HG03378 (cell line): ENCODE data around the gene CEP70.
"Not testable (repeated sequence)": the region's sequence is repeated elsewhere in the genome, so short reads cannot be mapped to it uniquely, and the experiment has no call there.

Experiments used
- ATAC-seq: cut with Tn5 transposase; IDR thresholded peaks from one replicate; pipeline ENCODE4 v1.9.1; 2021; ENCODE audit warnings: mild to moderate bottlenecking, moderate library complexity; ENCODE audit not compliant: unreplicated experiment

Gene CEP70

DNA sequence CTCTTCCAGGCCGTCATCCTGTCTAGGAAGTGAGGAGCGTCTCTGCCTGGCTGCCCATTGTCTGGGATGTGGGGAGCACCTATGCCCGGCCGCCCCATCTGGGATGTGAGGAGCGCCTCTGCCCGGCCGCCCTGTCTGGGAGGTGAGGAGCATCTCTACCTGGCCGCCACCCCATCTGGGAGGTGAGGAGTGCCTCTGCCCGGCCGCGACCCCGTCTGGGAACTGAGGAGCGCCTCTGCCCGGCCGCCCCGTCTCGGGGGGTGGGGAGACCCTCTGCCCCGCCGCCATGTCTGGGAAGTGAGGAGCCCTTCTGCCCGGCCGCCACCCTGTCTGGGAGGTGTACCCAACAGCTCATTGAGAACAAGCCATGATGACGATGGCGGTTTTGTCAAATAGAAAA is 72.6 kb downstream of the CEP70 start:
- not testable (repeated sequence) for ATAC-seq

DNA sequence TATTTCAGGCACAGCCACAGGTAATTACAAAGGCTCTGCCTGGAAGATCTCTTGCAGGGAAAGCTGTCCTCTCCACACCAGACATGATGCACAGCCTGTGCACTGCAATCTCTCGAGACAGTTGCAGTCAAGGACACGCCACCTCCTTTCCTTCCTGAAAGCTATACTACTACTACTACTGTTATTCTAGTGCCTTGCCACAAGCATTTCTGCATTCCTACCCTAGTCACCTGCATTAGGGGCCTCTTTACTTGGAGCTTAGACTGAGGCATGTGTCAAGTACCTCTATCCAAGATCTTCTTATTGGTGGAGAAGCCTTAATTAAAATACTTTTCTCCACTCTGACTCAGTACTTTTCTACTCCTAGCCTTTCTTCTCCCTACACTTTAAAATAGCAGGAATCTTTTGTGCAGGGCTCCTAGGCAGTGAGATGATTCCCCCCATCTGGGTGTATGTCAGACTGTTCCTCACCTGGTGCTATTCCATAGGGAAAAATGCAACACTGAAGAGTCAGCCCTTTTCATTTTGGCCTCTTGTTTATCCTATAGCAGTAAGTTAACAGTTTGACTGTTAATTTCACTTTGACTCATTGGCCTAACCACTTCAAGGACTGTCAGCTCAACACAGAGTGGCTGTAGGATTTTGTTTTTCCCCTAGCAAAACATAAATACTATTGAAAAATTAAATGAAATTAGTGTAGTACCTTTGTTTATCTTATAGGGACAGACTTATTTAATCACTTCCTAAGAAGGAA is 80.8 kb downstream of the CEP70 start:
- peak; percentile 83 for ATAC-seq

GRCh38 chr3:138511945-138512344 is 82.1 kb downstream of the CEP70 start:
- no peak for ATAC-seq

DNA sequence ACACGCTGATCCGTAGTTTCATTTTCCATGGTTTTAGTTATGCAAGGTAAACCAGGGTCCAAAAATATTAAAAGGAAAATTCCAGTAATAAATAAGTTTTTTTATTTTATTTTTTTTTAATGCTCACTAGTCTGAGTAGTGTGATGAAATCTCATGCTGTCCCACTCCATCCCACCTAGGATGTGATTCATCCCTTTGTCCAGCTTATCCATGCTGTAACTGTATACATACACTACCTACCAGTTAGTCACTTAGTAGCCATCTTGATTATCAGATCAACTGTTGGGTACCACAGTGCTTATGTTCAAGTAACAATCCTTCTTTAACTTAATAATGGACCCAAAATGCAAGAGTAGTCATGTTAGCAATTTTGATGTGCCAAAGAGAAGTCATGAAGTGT is 84.5 kb downstream of the CEP70 start:
- ATAC-seq, result no peak

DNA sequence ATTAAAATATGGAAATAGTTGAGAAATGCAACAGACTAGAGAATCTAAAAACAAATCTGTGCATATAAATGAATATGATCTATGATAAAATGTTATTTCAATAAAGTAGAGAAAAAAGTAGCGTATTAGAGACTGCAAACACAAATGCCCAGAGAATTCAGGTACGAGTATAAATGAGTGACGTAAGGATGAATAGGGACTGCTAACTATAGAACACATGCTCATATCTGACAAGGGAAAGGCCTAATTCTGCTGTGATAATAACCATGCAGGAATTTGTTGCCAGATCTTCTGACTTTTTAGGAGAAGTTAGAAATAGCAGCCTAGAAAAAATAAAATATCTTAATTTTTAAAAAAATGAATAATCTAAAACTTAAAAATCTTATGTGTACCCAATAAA is 86.5 kb downstream of the CEP70 start:
- no peak for ATAC-seq

DNA sequence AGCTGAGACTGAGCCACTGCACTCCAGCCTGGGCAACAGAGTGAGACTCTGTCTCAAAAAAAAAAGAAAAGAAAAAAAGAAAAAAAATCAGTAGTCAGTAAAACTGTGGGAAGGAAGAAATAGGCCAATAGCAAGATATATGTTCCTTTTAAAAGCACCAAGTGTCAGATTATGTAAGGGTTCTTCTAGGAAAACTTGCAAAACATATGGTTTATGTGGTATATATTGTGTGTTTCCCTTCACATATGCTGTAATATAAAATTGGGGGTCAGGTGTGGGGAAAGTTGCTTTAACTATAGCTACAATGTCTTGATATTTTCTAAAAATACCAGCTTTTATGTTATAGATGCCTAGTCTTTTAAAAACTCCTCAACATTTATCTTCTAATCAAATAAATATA is 95.1 kb downstream of the CEP70 start:
- no peak for ATAC-seq

DNA sequence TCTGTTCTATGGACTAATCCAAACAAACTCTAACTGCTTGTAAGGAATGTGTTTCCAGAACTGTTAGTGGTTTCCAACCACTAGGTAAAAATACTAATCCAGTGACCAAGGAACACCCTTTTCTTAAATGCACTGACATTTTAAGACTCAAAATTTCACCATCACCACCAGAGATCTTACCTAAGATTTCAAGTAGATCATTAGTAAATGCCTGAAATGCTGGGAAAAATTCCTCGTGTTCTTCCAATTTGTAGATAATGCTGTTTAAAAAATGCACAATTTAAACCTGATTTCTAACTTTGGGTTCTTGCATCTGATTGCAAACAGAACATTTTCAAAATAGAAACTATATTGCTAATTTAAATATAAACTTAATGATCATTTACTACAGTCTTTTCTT is 96.2 kb downstream of the CEP70 start:
- ATAC-seq, result no peak

DNA sequence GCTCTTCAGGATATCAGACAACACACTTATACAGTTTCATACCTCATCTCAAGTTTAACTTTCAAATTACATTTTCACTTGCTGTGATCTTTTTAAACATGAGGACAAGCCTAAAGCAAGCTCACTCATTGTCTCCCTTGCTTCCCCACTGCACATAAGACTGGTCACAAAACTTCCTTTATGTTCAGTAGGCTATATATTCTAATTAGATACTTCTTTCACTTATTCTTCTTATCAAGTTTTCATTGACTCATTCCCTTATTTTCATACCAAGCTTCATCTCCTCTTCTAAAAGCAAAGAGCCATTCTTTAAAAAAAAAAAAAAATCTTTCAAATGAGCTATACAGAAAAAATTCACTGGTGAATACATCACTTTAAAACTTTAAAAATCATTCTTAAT is 97.0 kb downstream of the CEP70 start:
- ATAC-seq, result no peak

GRCh38 chr3:138496436-138496835 is 97.6 kb downstream of the CEP70 start:
- no peak for ATAC-seq

- ATAC-seq, result not testable (repeated sequence)
Measured at GRCh38 chr3:138495638-138496037, 98.4 kb downstream of the CEP70 start.

DNA sequence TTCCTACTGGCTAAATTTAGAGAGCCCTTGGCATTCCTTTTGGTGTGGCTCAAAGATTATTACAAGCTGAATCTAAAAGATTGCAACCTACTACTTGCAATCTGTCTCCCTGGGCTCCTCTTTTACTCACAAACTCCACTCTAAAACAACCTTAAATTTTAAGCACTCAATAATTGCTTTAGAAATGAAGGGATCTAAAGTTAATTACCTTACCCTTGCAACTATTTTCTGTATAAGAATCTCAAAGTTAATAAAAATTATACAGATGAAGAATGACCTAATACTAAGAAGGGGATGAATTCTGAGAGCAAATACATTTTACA is 99.5 kb downstream of the CEP70 start:
- no peak for ATAC-seq

DNA sequence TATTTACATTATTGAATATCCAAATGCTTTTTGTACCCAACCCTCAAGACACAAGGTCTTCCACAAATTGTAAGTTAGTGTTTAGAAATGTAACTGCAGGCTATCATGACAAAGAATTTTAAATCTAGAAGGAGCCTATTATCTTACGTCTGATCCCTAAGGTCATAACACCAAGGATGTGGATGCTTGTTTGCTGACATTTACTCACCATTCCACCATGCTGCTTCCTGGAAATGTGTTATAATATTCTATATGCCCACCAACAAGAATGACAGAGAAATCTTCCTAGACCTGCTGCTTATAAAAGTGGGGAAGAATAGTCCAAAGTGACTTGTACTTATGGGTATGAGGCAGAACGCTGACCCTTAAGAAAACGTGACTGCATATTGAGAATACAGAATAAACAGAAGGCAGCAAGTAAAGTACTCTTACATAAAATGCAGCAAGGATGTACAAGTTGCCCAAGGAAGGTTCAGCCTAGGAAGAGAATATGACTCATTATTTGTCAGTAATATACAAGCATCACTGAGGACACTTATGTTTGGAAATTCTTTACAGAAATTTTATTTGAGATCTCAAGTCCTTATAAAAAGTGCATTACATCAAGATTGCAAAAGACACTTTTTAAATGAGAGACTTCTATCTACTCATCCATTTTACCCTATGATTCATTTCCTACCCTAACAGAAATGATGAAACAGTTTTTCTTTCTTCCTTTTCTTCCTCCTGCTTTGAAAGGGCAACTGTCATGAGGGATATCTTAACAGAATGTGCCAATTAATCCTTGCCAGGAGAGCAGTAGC is 100.1 kb downstream of the CEP70 start:
- no peak for ATAC-seq

GRCh38 chr3:138492980-138493675 is 100.9 kb downstream of the CEP70 start:
- ATAC-seq, result no peak

- no peak for ATAC-seq
Measured at GRCh38 chr3:138491971-138492370, 102.1 kb downstream of the CEP70 start.

GRCh38 chr3:138486580-138486979 is 107.5 kb downstream of the CEP70 start:
- not testable (repeated sequence) for ATAC-seq

DNA sequence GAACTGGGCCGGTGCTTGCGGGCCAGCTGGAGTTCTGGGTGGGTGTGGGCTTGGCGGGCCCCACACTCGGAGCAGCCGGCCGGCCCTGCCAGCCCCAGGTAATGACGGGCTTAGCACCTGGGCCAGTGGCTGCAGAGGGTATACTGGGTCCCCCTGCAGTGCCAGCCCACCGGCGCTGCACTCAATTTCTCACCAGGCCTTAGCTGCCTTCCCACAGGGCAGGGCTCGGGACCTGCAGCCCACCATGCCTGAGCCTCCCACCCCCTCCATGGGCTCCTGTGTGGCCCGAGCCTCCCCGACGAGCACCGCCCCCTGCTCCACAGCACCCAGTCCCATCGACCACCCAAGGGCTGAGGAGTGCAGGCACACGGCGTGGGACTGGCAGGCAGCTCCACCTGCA is 109.4 kb downstream of the CEP70 start:
- ATAC-seq, result not testable (repeated sequence)

DNA sequence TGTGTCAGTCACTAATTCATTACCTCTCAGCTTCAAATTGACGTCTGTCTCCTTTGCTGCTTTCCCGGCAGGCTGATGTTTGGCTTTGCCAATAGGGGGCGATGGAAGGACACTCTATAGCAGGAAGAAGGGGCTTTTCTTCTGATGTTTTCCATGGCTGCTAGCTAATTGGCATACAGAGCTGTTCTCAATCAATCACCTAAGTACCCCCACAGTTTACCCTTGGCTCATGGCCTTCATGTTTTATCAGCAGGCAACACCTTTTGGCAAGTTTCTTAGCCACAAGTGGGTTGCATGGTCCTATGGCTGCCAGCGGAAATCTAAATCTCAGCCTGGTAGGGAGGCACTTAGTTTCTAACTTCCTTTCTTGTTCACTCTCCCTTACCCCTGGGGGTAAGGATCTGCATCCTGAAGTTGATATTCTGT is 114.6 kb downstream of the CEP70 start:
- no peak for ATAC-seq

GRCh38 chr3:138477801-138478200 is 116.3 kb downstream of the CEP70 start:
- ATAC-seq, result no peak

GRCh38 chr3:138477120-138477519 is 116.9 kb downstream of the CEP70 start:
- no peak for ATAC-seq

GRCh38 chr3:138476526-138476925 is 117.5 kb downstream of the CEP70 start:
- ATAC-seq, result no peak

GRCh38 chr3:138474163-138474562 is 119.9 kb downstream of the CEP70 start:
- ATAC-seq, result no peak

DNA sequence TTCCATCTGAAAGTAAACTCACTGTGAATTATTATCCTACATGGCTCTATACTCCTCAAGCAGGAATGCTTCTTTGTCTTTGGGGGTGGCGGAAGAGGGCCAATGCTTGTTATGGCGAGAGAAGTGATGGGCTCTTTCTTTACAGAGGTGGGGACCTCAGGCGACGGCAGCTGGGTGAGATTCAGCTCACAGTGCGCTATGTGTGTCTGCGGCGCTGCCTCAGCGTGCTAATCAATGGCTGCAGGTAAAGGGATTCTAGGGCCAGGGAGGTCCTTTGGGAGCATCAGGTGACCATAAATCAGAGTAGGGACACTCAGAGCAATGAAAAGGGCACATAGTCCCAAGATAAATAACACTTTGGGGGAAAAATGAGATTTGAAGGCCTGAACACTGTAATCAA is 120.7 kb downstream of the CEP70 start:
- no peak for ATAC-seq
